Common myeloid progenitor, CD34-positive (primary cell): Measurements from ENCODE around the gene ARHGEF7. TPM values are rescaled to one million over a fixed set of nuclear protein-coding genes. Genes with fewer than 3 reads are reported as not detected.
"Not testable (repeated sequence)": the region's sequence is repeated elsewhere in the genome, so short reads cannot be mapped to it uniquely, and the experiment has no call there.

Experiments
- CTCF ChIA-PET: fragments of 350-600 bp; sonication (Branson Sonifier 250); formaldehyde crosslinking; loops from one replicate; lab custom pipeline; 2021; ENCODE audit warnings: antibody characterized with exemption; lab: Charles Lee
- POLR2A ChIA-PET: fragments of 350-600 bp; sonication (Branson Sonifier 250); formaldehyde crosslinking; loops from one replicate; lab custom pipeline; 2021; ENCODE audit warnings: antibody characterized with exemption; lab: Charles Lee
- DNase-seq, 3 donors: peaks; one replicate each; pipeline versions ENCODE4 v3.0.0 to v3.0.0-alpha.2; 2013
- H3K27ac ChIP-seq, 2 experiments: 1 replicate in 1 of 2; 2 replicates in 1 of 2; pipeline ENCODE4 v1.7.0; 2013; ENCODE audit warnings: inconsistent platforms in 2 of 2, low read length in 2 of 2, mild to moderate bottlenecking in 2 of 2, low read depth in 1 of 2, moderate library complexity in 1 of 2; ENCODE audit not compliant: severe bottlenecking in 2 of 2, insufficient read depth in 1 of 2, poor library complexity in 1 of 2
- H3K27me3 ChIP-seq, 5 experiments: replicated peaks in 2 of 5; 1 replicate in 3 of 5; 2 replicates in 2 of 5; pipeline versions ENCODE4 v1.6.1 to v1.7.0; 2013; ENCODE audit warnings: low read length in 4 of 5, mild to moderate bottlenecking in 2 of 5, moderate library complexity in 2 of 5, inconsistent platforms in 1 of 5; ENCODE audit not compliant: insufficient read depth in 5 of 5, control insufficient read depth in 4 of 5
- H3K36me3 ChIP-seq, 4 experiments: 1 replicate in 2 of 4; 2 replicates in 2 of 4; pipeline versions ENCODE4 v1.6.1 to v1.7.0; 2013; ENCODE audit warnings: low read length in 3 of 4, control low read depth in 1 of 4, mild to moderate bottlenecking in 1 of 4; ENCODE audit not compliant: control insufficient read depth in 4 of 4, insufficient read depth in 4 of 4
- H3K4me1 ChIP-seq, 4 experiments: 1 replicate in 3 of 4; 2 replicates in 1 of 4; pipeline versions ENCODE4 v1.6.1 to v1.7.1; 2013; ENCODE audit warnings: low read length in 3 of 4, mild to moderate bottlenecking in 3 of 4, control low read depth in 1 of 4, inconsistent platforms in 1 of 4, moderate library complexity in 1 of 4; ENCODE audit not compliant: control insufficient read depth in 4 of 4, insufficient read depth in 4 of 4; ENCODE audit errors: control extremely low read depth in 1 of 4
- H3K4me3 ChIP-seq, 7 experiments: 1 replicate in 4 of 7; 2 replicates in 3 of 7; pipeline versions ENCODE4 v1.5.1 to v1.7.0; 2013; ENCODE audit warnings: mild to moderate bottlenecking in 7 of 7, low read length in 6 of 7, moderate library complexity in 6 of 7, inconsistent platforms in 2 of 7, low read depth in 2 of 7, control low read depth in 1 of 7; ENCODE audit not compliant: insufficient read depth in 4 of 7, control insufficient read depth in 1 of 7; ENCODE audit errors: extremely low read depth in 1 of 7
- H3K9me3 ChIP-seq, 5 experiments: 1 replicate in 4 of 5; 2 replicates in 1 of 5; pipeline versions ENCODE4 v1.6.1 to v1.7.1; 2013; ENCODE audit warnings: low read length in 4 of 5, mild to moderate bottlenecking in 2 of 5, inconsistent platforms in 1 of 5, low read depth in 1 of 5, moderate library complexity in 1 of 5; ENCODE audit not compliant: control insufficient read depth in 4 of 5, insufficient read depth in 2 of 5; ENCODE audit errors: control extremely low read depth in 1 of 5
- WGBS: methylation state at CpG from one replicate; pipeline ENCODE4 v1.1.5; 2013; ENCODE audit not compliant: insufficient coverage; 5-methylcytosine and 5-hydroxymethylcytosine counted together
- polyA plus RNA-seq: library from polyadenylated mRNA; unstranded; fragments of 120-200 nt; gene quantifications from one replicate; pipeline ENCODE4 v1.2.1, GENCODE V29; 2013

Gene ARHGEF7, protein sequence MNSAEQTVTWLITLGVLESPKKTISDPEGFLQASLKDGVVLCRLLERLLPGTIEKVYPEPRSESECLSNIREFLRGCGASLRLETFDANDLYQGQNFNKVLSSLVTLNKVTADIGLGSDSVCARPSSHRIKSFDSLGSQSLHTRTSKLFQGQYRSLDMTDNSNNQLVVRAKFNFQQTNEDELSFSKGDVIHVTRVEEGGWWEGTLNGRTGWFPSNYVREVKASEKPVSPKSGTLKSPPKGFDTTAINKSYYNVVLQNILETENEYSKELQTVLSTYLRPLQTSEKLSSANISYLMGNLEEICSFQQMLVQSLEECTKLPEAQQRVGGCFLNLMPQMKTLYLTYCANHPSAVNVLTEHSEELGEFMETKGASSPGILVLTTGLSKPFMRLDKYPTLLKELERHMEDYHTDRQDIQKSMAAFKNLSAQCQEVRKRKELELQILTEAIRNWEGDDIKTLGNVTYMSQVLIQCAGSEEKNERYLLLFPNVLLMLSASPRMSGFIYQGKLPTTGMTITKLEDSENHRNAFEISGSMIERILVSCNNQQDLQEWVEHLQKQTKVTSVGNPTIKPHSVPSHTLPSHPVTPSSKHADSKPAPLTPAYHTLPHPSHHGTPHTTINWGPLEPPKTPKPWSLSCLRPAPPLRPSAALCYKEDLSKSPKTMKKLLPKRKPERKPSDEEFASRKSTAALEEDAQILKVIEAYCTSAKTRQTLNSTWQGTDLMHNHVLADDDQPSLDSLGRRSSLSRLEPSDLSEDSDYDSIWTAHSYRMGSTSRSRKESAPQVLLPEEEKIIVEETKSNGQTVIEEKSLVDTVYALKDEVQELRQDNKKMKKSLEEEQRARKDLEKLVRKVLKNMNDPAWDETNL
- 35.2 TPM for polyA plus RNA-seq

GRCh38 chr13:111115061-111115964 lies at the start of gene ARHGEF7:
TSS of gene ARHGEF7 (plus strand) at chr13:111115310. CDS start at chr13:111115527, 217 bp downstream.
- Histone ChIP-seq H3K4me3 (peak within 1 kb of the TSS; percentile 35 to 77 (median 62)), H3K27ac (no peak within 1 kb of the TSS), H3K9me3 (peaks cover 0 to 13% (median 3%) of the 10 kb centered on the region in 5 experiments), H3K36me3 (no peaks in the 10 kb centered on the region), H3K27me3 (peaks cover 19 to 92% (median 54%) of the 10 kb centered on the region in 5 experiments), H3K4me1 (peaks cover 0 to 16% (median 12%) of the 10 kb centered on the region in 4 experiments)
- ChIA-PET POLR2A (no interaction called here), CTCF (no interaction called here)
- DNase-seq = peak in 2 of 3 donors; percentile 26 to 43
- under 1% methylated on average over 63 of the region's 137 CpGs for WGBS

GRCh38 chr13:111065698-111066097 lies 49.4 kb upstream of the ARHGEF7 start:
- POLR2A ChIA-PET = no interaction called here
- Histone ChIP-seq H3K36me3 (no peaks in the 10 kb centered on the region), H3K4me3 (no peak overlapping the region), H3K4me1 (peaks cover 0 to 7% (median 7%) of the 10 kb centered on the region in 4 experiments), H3K27me3 (peaks cover 3 to 56% (median 28%) of the 10 kb centered on the region in 5 experiments), H3K9me3 (peaks cover 0 to 6% (median 2%) of the 10 kb centered on the region in 5 experiments), H3K27ac (no peak overlapping the region)
- CTCF ChIA-PET = interaction anchor here (1.8 kb wide), 1 partner anchor 29 kb away, joined by 4 read pairs; no protein-coding TSS in a partner anchor
- 95% methylated on average over 12 of the region's 12 CpGs for WGBS
- DNase-seq = no peak

DNA sequence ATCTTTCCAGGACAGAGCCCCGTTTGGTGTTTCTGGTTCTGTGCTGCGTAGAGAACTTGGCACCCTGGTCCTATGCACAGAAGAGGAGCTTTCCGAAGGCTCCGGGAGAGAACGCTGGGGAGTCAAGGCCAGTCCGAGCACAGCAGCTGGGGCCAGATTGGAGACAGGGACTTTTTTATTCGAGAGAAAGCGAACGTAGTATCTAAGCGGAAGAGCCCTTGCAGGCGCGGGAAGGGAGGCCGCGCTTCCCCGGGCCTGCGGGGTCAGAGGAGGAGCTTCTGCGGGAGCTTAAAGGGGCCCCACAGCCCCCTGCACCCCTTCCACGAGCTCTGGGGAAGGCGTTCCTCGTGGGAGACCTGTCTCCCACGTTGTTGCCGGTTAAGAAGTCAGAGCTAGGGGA lies 48.6 kb upstream of the ARHGEF7 start:
- Histone ChIP-seq H3K4me3 (no peak overlapping the region), H3K9me3 (peaks cover 0 to 10% (median 3%) of the 10 kb centered on the region in 5 experiments), H3K27ac (no peak overlapping the region), H3K4me1 (peaks cover 0 to 7% (median 7%) of the 10 kb centered on the region in 4 experiments), H3K36me3 (no peaks in the 10 kb centered on the region), H3K27me3 (peaks cover 3 to 56% (median 28%) of the 10 kb centered on the region in 5 experiments)
- 24% methylated on average over 17 of the region's 22 CpGs for WGBS
- POLR2A ChIA-PET = no interaction called here
- CTCF ChIA-PET = interaction anchor here (1.8 to 3.4 kb wide), 4 partner anchors 8 to 159 kb away, joined by 4 to 24 read pairs (median 15); no protein-coding TSS in a partner anchor
- DNase-seq = peak in 2 of 3 donors; percentile 7 to 18

GRCh38 chr13:111068009-111068350 lies 47.1 kb upstream of the ARHGEF7 start:
- peak overlapping the region in 1 of 7 experiments; percentile 65 for H3K4me3 ChIP-seq
- CTCF ChIA-PET = interaction anchor here (0.8 to 3.4 kb wide), 16 partner anchors 8 to 162 kb away, joined by 3 to 24 read pairs (median 6); no protein-coding TSS in a partner anchor

DNA sequence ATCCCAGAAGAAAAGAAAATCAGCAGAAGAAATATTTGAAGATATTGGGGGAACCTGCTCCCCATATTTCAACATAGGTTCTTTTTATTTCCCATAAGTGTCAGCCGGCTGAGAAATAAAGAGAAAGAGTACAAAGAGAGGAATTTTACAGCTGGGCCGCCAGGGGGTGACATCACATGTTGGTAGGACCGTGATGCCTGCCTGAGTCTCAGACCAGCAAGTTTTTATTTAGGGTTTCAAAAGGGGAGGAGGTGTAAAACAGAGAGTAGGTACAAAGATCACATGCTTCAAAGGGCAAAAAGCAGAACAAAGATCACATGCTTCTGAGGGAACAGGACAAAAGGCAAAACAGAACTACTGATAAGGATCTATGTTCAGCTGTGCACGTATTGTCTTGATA lies 44.0 kb upstream of the ARHGEF7 start:
- H3K36me3 ChIP-seq, H3K27ac ChIP-seq, CTCF ChIA-PET, POLR2A ChIA-PET, H3K4me3 ChIP-seq, H3K4me1 ChIP-seq: not testable (repeated sequence)
- WGBS = 70% methylated on average over 3 of the region's 4 CpGs
- H3K27me3 ChIP-seq = peaks cover 0 to 32% (median 16%) of the 10 kb centered on the region in 5 experiments
- peak in 2 of 3 donors; percentile 18 to 41 for DNase-seq
- peaks cover 0 to 44% (median 14%) of the 10 kb centered on the region in 5 experiments for H3K9me3 ChIP-seq

More at GRCh38 chr13:111068009-111068350, 47.1 kb upstream of the ARHGEF7 start:
- 0% methylated on average over 1 of the region's 2 CpGs for WGBS
- no peak overlapping the region for H3K27ac ChIP-seq
- peaks cover 0 to 7% (median 7%) of the 10 kb centered on the region in 4 experiments for H3K4me1 ChIP-seq
- POLR2A ChIA-PET = no interaction called here
- H3K9me3 ChIP-seq = peaks cover 0 to 18% (median 6%) of the 10 kb centered on the region in 5 experiments
- peaks cover 3 to 56% (median 26%) of the 10 kb centered on the region in 5 experiments for H3K27me3 ChIP-seq
- no peaks in the 10 kb centered on the region for H3K36me3 ChIP-seq
- DNase-seq = no peak

- H3K27me3 ChIP-seq = peaks cover 0 to 28% (median 12%) of the 10 kb centered on the region in 5 experiments
- DNase-seq, POLR2A ChIA-PET, CTCF ChIA-PET, H3K4me3 ChIP-seq, H3K27ac ChIP-seq, H3K36me3 ChIP-seq, H3K4me1 ChIP-seq: not testable (repeated sequence)
- H3K9me3 ChIP-seq = peaks cover 0 to 44% (median 17%) of the 10 kb centered on the region in 5 experiments
- 100% methylated on average over 5 of the region's 7 CpGs for WGBS
These were observed 43.6 kb upstream of the ARHGEF7 start for GRCh38 chr13:111071526-111071925.
